CD4-positive, alpha-beta T cell treated with Interleukin-6 at 100 ng/mL for 8 hours (primary cell): ENCODE results near the gene ADAMTS8.

Experiments
- DNase-seq: peaks from one replicate; pipeline ENCODE4 v3.0.0-alpha.2; 2020; ENCODE audit warnings: mixed read lengths, low spot score

The ADAMTS8 gene

GRCh38 chr11:130418756-130419155 lies 9.7 kb downstream of the ADAMTS8 start:
- no peak for DNase-seq

GRCh38 chr11:130418210-130418609 lies 10.2 kb downstream of the ADAMTS8 start:
- DNase-seq: no peak

- no peak for DNase-seq
Measured at GRCh38 chr11:130416906-130417305, 11.5 kb downstream of the ADAMTS8 start.

DNA sequence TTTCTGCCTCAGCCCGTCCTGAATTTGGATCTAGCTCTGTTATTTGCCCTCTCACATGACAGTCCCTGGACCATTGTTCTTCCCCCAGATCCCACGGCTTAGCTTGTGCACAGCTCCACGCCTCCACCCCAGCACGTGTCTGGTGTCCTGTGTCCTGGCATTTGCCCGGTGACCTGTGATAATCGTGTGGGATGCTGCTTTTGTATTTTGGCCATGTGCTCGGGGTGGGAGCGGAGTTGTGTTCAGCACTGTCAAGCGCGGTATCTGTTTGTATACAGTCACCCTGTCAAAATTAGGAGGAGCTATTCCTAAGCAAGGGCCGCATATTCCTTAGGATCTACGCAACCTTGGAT lies 11.9 kb downstream of the ADAMTS8 start:
- no peak for DNase-seq

DNA sequence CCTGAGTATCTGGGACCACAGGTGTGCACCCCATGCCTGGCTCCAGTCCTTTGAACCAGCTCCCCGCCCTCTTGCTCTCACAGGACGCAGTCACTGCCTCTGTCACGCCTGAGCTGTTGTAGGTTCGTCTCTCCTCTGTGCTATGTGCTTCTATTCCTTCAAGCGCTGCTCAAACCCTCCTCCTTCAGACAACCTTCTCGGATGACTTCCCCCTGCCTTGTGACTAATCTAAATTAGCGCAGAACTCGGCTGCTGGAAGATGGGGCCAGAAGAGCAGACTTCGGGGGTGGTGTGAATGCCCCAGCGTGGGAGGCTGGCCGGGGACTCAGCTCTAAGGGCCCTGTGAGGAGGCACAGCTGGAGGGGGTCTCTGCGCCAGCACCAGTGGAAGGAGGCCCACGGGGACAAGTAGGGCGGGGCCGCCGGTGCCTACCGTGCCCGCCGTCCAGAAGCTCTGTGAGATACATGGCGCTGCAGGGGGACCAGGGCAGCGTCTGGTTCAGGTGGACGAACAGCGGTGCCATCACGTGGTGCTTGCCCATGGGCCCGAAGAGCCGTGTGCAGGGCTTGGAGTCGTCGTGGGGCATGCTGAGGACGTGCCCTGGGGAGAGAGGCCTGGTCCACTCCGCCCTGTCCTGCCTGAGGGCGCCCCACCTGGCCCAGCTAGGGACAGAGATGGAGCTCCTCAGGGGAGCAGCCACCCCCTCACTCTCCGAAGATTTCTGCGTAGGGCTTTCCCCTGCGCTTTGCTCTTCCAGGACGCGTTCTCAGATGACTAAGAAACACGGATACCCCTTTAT lies 12.5 kb downstream of the ADAMTS8 start:
- no peak for DNase-seq

DNA sequence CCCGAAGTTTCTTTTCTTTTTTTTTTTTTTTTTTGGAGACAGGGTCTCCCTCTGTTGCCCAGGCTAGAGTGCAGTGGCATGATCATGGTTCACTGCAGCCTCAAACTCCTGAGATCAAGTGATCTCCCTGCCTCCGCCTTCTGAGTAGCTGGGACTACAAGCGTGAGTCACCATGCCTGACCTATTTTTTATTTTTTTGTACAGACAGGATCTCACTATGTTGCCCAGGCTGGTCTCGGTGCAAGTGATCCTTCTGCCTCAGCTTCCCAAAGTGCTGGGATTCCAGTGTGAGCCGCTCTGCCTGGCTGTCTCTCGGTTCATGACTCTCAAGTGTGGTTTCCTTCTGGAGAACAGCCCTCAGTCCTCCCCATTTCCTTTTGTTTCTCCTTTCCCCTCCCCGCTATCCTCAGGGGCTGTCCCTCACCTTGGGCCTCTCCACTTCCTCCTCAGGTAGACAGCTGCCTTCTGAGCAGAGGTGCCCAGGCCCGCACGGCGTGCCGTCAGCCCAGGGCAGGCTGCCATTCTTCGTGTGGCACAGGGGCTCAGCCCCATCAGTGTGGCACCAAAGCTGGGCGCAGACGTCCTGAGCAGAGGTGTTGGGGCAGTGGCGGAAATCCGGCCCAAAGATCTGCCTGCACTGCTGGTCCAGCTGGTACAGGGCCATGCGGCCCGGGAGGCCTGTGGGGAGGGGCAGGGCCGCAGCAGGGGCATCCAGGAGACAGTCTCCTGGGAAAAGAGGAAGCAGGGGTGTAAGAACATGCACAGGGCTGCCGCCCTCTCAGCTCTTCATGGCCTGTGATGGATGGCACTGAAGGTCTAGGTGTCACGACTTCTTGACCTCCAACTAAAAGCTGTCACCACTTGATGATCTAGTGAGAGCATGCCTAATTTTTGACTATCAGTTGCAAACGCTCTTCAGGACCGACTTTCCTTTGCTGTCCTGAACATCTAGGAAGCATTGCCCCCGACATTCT lies 14.0 kb downstream of the ADAMTS8 start:
- DNase-seq: no peak

DNA sequence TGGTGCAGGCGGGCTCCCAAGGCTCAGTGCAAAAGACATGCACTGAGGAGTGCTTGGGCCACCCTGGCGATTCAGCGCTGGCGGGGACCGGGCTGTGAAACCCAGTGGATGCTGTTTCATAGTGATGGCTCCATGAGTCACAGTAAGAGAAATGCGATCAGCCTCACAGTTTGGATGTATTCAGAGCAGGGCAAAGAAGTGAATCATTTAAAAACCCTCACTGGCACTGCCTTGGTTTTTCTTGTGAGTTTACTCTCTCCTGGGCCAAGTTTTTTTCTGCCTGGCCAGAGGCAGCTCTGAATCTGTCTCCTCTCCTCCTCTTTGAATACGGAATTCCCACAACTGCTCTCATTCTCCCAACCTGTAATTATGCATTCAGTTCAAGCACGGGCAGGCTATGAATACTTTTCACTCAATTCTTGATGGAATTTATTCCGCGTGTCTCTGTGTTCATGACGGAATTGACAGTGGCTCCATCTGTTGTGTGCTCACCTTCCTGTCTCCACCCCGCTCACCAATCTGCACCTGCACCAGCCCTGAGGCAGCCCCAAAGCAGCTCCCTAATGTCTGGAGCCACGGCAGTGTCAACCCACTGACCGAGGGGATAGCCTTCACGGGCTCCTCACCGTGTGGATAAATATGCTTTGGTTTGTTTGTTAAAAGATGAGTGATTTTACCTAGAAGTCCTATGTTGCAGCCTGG lies 14.9 kb downstream of the ADAMTS8 start:
- DNase-seq: no peak

DNA sequence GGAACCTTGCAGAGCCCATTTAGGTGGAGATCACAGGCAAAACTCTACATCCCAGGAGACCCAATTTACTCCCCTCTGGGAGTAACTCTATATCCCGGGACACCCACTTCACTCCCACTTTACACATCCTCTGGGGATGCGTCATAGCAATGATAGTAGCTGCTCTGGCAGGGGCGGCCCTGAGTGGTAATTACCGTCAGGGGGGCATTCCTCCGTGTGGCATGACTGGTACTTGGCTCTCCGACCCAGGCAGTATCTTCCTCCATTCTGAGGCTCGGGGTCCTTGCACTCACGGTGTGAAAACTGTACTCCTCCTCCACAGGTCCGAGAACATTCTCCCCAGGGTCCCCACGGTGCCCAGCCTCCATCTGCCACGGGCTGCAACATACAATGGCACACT lies 17.2 kb downstream of the ADAMTS8 start:
- DNase-seq: no peak

DNA sequence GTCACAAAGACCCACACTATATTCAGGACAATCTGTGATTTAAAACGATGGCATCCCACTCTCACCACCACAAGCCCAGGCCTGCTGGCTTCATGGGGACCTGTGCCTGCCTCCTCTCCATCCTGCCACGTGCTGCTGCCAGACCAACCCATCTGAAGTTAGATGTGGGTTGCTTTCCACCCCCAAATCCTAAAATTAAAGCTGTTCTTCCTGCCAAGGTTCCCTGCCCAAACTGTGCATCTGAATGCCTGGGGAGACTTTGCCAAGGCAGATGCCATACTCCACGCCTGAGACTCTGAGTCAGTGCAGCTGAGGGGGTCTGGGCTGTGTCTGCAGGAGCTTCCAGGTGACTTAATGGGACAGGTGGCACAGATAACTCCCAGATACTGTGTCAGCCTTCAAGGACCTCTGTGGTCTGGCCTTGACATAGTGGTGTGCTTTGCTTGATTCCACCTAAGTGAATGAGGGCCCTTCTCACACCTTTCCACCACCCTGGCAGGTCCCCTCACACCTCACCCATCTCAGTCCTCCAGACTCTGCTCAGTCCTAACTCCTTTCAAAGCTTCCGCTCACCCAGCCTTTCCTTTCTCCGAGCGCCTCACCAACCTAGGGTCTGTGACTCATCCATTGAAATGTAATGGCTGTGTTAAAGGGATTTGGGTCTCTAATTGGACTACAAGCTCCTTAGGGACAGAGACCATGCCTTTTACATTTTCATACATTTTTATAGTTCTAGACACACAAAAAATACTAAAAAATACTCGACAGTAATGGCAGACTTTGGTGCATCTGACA lies 18.6 kb downstream of the ADAMTS8 start:
- DNase-seq: no peak

DNA sequence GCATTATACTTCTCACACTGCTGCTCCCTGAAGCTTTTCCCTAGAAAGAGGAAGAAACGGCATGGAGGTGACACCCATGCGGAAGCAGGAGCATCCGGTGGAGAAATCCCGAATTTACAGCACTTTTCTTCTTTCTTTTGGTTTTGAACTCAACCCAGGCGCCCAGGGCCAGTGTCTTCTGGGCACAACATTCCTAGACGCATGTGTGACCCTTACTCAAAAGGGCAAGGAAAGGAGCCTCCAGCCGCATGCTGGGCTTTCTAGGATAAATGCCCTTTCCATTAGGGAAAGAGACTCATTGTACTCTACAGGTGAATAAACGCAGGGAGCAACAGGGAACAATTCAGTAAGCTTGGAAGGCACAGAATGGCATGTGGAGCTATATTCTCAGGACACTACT lies 19.5 kb downstream of the ADAMTS8 start:
- no peak for DNase-seq

DNA sequence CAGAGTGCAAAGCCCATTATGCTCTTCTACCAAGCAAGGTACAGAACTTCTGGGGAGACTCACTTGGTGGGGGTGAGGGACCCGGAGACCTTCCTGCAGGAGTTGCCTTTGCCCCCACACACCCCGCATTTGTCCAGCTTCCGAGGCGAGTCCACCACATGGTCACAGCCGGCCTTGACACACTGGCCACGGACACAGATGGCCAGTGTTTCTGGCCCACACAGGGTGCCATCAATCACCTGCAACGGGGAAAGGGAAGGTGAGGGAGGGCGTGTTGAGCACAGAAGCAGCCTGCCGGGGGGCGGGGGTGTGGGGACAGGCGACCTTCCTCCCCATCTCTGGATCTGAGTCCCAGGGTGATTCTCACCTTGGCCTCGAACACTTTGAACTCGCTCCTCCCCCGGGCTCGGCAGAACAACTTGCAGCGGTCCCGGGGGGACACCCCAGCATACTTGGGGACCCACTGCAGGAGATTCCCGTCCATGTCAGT lies 20.0 kb downstream of the ADAMTS8 start:
- no peak for DNase-seq

DNA sequence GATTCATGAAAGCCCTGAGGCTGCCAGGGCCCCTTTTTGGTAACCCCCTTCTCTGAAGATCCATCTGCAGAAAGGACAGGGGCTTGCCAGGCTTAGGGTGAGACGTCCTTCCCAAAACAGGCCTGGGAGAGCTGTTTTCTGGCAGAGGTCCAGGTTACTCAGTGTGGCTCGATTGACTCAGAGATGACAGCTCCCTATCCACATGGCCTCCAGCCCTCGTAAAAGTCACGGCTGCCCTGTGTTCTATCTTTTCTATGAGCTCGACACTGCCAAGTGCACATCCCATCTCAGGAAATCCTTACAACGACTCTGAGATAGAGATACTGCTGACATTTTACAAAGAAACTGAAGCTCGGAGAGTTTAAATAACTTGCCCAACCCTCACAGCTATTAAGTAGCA lies 20.4 kb downstream of the ADAMTS8 start:
- no peak for DNase-seq

DNA sequence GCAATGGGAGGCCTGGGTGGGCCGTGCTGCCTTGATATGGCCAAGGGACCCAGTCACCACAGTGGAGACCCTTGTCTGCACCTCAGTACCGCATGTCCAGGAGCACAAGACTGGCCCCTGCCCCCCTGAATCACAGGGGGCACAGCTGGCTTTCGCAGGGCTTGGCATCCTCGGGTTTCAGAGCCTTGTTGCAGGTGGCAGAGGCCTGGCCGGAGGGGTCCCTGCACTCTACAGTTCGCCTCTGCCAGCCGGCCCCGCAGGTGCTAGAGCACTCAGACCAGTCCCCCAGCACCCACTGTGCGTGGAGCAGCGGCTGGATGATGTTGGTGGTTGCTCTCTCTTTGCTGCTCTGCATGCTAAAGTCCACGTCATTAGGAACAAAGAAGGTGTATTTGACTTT lies 23.0 kb downstream of the ADAMTS8 start:
- DNase-seq: no peak

DNA sequence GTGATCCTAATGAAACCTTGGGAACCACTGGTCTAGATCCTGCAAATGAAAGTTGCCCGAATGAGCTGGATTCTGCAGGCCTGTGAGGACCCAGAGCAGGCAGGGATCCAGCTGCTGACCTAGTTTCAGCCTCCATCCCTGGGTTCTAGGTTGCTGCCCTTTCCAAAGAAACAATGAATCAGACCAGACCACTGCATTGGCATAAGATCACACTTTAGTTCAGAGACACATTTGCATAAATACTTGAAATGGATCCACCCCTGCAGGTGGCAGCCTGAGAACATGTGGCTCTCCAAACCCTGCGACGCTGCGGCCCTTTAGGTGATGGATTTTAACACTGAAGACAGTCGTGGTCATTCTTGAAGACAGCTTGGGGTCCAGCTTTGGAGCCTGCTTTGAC lies 23.7 kb downstream of the ADAMTS8 start:
- DNase-seq: no peak

DNA sequence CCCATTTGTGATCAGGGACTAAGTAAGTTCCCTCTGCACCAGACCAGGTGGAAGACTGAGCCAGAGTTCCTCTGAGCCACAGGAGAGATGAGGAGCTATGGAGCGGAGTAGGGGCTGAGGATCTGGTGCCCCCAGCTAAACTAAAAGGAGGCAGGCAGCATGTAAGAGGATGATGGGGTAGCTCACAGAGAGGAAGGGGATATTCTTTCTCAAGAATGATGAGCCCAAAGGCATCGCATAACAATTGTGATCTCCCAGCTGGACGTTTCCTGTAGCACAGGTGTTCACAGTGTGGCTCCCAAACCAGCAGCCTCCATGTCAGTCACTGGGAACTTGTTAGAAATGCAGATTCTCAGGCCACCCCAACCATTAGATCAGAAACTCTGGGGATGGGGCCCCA lies 24.4 kb downstream of the ADAMTS8 start:
- no peak for DNase-seq

DNA sequence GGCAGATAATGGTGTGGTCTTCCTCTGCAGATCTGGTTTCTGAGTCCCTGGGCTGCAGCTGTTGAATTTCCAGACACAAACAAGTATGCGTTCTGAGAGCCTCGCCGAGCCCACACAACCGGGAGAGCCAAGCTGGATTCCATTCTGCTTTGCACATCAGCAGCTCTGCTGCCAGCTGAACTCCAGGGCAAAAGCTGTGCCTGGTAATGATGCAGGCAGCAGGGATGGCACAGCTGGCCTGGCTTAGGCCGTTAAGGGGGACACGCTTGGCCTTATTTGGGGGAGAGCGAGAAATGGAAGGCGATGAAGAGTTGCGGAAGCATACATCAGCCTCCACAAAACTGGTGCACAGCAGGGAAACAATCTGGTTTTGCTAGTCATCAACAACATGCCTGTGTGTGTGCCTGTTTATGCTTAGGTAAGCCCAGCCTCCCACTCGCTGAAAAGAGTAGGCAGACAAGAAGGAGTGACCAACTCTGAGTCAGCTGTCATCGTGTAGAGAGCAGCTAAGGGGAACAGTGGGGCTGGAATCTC lies 25.1 kb downstream of the ADAMTS8 start:
- no peak for DNase-seq

DNA sequence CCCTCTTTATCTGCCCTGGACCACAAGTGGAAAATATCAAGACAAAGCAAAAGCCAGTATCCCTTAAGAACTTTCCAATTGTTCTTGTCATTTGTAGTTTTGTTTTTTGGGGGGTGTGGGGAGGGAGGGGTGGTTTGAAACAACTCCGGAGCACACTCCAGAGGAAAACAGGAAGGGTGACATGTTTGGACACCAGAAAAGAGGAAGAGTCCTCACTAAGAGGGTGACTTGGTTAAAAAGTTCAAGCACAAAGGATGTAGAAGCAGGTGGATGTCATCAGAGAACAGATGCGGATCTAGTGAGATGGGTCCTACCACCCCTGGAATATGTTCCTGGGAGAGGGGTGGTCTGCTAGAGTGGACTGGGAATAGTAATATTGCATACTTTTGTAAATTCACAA lies 25.8 kb downstream of the ADAMTS8 start:
- DNase-seq: no peak

- no peak for DNase-seq
Measured at GRCh38 chr11:130400781-130401483, 27.5 kb downstream of the ADAMTS8 start.

- no peak for DNase-seq
Measured at GRCh38 chr11:130399196-130399595, 29.2 kb downstream of the ADAMTS8 start.

DNA sequence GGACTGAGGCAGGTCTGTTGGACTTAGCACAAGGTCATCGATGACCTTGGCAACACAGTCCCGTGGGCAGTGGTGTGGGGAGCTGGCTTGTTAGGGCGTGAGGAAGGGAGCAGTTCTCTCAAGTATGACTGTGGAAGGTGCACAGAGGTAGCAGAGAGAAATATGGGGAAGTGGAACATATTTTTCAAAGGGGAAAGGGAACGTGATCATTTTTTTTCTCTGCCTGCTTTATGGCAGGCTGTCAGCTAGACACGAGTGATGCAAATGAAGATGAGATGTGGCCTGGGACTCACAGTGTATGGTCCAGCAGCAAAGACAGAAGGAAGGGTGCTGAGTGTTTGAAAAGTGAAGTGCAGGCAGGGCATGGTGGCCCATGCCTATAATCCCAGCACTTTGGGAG lies 30.6 kb downstream of the ADAMTS8 start:
- DNase-seq: no peak

DNA sequence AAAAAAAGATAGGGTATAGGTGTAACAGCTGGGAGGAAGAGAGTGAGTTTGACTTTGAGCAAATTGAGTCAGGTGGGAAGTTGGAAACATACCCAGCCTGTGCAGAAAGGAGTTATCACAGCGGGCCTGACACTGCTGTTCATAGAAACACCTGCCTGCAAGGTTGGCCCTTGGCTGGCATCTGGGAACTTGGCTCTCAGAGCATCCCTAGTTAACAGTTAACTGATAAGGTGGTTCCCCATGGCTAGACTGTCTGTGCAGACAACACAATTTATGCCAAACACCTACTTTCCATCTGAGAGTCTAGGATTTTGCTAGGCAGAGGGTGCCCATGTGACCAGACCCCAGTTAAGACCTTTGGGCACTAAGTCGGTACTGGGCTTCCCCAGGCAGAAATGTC lies 31.4 kb downstream of the ADAMTS8 start:
- DNase-seq: no peak
